ENCODE results near the gene FBXW5.

FBXW5 gene

DNA sequence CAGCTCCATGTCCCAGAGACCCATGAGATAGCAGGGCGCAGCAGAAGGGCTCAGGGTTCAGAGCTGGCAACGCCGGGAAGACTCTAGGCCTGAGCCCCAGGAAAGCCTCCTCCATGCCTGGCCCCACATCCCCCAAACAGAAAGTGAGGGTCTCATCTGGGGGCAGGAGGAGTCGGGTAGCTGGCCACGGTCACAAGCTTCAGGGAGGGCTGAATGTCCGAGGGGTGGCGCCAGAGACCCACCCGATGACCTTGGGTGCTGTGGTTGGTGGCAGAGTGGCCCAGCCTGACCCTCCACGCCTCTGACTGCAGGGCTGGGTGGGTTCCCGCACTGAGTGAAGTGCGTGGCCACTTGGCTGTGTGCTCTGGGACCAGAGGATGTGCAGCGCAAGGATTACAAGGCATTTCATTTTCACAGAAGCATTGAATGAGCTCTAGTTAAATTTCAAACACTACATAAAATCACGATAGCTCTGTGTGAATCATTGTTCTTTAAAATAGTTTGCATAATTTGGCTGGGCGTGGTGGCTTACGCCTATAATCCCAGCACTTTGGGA is 3.5 kb upstream of the FBXW5 start:
- no peak for DNase-seq

DNA sequence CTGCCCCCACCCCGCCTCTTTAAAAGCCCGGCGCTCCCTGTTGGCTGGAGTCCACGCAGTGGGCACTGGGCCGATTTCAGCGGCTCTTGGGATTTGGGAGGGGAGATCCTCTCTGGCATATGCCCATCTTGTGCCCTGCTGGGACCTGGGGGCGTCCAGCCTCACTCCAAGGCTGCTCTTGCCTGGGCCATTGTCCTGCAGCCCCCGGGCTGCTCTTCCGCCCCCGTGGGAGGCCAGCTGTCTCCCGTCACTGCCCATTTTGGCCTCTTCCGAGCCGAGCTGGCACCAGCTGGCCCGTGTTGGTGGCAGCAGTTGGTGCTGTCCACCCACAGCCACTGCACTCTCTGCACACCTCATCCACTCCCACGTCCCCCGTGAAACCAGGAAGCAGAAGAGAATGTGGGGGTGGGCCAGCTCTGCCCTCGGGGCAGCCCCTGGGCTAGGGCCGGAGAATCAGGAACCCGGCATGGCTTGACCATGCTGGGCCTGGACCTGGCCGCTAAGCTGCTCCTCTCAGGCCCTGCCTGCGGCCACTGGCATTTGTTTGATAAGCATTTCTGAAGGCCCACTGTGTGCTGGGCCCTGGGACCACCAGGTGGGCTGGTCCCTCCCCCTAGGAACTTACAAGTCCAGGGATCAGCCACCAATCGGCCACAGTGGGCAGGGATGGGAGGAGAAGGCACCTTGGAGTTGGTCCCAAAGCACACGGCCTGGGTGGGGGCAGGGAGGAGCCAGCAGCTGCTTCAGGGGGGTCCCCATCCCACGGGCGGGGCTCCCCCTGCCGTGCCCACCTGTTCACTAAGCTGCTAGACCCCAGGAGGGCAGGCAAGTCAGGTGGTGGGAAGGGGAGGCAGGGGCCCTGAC is 2.7 kb upstream of the FBXW5 start:
- peak; percentile 15 for DNase-seq

DNA sequence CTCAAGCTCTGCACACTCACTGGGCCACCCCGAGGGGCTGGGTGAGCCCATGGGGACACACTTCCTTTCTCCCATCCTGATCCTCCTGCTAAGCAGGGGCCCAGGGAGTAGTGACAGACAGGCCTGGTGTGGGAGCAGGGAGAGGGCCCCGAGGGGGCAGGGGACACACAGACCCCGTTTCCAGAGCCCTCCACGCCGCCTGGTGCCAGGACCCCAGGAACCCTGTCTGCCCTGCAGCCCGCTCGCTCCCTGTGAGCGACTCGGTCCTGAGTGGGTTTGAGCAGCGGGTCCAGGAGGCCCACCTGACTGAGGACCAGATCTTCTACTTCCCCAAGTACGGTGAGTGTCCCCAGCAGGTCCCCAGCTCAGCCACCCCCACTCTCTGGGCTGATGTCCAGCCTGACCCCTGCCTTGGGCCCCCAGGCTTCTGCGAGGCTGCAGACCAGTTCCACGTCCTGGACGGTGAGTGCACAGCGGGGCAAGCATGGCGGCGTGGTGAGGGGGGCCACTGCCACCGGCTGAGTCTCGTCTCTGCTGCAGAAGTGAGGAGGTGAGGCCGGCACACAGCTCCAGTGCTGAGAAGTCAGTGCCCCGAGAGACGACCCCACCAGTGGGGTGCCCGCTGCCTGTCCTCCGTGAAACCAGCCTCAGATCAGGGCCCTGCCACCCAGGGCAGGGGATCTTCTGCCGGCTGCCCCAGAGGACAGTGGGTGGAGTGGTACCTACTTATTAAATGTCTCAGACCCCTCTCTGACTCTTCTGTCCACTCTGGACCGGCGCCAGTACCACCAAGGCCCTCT is 1.9 kb upstream of the FBXW5 start:
- no peak for DNase-seq

DNA sequence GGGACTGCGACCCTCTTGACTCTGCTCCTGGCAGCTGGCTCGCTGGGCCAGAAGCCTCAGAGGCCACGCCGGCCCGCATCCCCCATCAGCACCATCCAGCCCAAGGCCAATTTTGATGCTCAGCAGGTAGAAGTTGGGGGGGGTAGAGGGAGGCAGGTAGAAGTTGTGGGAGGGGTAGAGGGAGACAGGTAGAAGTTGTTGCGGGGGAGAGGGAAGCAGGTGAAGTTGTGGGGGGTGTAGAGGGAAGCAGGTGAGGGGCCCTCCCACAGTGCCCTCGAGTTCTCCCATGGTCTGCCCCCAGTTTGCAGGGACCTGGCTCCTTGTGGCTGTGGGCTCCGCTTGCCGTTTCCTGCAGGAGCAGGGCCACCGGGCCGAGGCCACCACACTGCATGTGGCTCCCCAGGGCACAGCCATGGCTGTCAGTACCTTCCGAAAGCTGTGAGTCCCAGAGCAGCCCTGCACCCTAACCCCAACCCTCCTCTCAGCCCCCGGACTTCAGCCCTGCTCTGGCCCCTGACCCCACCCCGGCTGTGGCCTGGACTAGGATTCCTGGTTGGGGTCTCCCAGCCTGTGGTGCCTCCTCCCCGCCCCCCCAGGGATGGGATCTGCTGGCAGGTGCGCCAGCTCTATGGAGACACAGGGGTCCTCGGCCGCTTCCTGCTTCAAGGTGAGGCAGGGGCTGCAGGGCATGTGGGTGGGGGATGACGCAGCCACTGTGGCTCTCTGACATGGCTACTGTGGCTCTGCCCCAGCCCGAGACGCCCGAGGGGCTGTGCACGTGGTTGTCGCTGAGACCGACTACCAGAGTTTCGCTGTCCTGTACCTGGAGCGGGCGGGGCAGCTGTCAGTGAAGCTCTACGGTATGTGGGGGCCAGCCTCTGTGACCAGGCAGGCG is 1.0 kb upstream of the FBXW5 start:
- no peak for DNase-seq

DNA sequence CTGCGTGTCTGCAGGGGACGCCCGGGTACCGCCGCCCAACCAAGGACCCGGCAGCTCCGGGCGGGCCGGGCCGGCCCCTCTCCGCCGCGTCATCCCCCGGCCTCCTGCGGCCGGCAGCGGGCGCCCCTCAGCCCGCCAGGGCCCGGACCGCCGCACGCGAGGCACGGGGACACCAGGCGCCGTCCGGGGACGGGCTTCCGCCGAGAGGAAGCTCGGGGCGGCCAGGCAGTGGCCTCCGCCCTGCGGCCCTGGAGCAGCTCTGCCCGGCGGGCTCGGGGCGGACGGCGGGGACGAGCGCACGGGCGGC is 373 bp downstream of the FBXW5 start:
- no peak for DNase-seq

DNA sequence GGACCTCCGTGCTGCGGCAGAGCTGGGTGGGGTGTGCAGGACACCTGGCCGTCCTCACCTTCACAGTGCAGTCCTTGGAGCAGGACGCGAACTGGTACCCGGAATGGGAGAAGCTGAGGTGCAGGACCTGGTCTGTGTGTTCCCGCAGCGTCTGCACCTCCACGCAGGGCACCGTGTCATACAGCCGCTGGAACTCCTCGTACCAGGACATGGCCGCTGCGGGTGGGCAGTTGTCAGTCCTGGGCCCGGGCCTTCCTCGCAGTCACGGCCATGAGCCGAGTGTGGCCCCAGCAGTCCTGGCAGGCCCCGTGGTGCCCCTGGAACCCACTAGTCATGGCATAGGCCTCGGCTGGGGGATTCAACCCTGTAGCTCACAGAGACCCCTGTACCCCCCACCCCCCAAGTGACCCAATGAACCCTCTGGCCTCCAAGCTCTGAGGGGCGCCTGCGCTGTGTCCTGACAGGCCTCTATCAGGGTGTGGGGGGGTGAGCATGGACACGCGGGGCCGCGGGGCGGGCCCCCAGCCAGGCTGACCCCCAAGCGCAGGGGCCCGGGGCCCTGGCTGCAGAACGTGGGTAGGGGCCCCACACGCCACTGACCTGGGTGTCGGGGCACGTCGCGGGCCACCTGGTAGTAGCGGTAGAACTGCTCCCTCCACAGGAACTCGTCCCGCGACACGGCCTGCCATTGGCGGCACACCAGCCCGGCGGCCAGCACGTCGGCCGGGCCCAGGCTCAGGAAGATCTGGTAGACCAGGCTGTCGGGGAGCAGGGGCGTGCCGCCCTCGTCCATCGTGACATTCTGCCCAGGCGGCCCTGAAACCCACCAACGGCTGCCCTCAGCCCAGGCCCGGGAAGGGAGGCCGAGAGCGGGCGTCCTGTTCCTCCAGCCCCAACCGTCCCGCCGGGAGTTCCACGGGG is 987 bp downstream of the FBXW5 start:
- no peak for DNase-seq

DNA sequence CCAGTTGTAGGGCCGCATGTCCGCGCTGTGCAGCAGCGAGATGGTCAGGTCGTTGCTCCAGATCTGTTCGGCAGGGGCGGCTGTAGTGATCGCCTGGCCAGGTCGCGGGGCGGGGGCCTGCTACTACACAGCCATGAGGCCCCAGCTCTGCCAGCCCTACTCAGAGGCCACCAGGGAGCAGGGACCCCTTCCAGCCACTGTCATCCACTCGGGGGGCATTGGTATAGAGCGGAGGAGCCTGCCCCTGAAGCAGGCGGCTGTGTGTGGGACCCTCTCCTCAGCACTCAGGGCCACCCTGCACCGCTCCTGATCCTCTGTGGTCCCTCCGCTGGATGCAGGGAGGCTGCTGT is 1.7 kb downstream of the FBXW5 start:
- DNase-seq, result no peak

DNA sequence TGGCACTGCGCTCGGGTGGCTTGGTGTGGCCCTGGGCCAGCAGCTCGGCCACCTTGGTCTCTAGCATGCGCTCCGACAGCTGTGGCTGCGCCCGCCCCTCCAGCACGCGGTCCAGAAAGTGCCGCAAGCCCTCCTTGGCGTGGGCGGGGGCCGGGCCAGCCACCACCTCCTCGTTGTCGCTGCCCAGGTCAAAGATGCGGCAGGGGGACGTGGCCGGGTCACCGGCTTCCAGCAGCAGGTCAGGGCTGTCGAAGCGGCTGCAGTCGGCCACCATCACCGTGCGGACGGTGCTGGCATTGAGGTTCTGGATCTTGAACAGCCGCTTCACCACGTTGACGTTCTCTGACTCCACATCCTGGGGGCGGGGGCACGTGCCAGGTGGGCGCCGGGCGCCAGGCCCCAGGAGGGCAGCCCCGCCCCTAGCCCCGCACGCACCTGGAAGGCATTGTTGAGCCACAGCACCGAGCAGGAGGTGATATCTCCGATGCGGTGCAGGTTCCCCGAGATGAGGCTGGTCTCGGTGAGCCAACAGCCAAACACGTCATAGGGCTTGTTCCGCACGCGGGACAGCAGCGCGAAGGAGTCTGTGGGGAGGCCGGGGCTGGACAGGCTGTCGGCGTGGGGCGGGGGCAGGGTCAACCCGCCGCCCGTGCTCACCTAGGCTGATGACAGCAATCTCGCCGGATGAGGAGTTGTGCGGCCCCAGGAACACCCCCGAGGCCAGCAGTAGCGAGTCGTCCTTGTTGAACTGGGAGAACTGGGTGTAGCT is 2.2 kb downstream of the FBXW5 start:
- no peak for DNase-seq

DNA sequence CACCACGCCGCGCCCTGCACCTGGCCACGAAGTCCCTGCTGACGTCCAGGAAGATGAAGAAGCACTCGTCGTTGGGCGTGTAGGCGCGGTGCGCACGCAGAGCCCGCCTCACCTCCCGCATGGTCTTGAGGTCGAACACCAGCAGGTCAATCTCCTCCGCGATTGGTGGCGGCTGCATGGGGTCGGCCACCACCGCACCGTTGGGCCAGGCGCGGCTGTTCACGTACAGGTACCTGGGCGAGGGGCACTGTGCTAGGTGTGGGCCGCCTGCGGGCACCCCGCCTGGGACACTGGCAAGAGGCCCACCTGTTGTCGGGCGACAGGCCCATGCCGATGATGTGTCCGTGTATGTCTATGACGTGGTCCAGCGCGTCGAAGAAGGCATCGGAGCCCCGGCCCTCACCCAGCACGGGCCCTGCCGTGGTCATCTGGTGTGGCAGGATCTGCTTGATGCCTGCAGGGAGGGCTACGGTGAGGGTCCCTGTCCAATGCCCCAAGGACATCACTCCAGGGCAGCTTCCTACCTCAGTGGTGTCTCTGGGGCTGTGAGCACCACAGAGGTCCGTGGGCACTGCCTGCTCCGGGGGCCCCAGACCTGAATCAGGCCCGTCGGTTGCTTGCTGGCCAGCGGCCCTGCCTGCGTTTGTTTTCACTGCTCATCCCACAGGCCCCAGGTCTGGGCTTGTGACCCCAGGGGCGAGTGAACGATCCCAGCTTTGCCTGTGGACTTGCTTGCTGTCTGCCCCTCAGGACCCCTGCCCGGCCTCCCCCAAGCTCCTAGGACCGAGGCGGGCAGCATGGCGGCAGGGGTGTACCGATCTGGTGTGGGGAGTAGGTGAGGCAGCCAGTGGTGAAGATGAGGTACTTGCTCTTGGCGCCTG is 3.1 kb downstream of the FBXW5 start:
- no peak for DNase-seq

DNA sequence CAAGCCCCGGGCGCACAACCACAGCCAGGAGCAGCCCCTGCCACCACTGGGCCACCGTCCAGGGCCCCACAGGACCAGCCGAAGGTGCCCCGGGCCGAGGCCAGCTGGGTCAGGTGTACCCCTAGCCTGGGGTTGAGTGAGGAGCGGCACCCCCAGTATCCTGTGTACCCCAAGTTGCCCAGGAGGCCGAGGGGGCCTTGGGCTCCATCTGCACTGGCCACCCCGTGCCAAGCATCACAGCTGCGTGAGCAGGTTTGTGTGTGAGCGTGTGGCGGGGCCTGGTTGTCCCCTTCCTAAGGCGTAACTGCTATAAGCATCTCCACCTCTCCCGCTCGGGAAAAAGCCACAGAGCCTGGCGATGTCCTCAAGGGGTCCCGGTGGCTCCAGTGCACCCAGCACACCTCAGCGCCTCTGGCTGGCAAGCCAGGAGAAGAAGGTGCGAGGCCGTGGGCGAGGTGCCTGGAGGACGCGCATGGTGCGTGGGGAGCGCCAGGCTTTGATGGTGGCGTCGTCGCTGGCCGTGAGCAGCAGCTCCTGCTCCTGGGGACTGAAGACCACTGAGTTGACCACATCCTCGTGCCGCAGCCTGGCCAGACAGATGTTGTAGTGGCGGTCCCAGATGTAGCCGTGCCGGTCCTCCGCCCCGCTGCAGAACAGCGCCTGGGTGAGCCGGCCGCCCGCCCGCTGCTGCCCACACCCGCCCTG is 3.9 kb downstream of the FBXW5 start:
- no peak for DNase-seq

DNA sequence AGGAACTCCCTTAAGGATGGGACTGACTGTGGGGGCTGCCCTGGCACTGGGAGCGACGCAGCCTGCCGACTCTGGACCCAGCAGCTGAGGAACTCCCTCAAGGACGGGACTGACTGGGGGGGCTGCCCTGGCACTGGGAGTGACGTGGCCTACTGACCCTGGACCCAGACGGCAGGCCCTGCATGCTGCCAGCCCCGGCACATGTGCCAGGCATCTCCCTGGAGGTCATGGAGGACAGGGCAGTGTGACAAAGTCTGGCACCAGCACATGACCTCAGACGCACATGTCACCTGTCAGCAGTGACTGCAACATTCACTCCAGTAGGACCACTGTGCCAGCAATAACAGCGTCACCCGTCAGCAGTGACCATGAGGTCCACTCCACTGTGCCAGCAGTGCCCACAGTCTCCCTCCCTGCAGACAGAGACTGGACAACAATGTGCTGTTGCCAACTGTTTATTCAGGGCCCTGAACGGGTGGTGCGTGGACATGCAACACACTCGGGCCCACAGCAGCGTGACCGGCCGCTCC is 4.5 kb downstream of the FBXW5 start:
- no peak for DNase-seq

DNA sequence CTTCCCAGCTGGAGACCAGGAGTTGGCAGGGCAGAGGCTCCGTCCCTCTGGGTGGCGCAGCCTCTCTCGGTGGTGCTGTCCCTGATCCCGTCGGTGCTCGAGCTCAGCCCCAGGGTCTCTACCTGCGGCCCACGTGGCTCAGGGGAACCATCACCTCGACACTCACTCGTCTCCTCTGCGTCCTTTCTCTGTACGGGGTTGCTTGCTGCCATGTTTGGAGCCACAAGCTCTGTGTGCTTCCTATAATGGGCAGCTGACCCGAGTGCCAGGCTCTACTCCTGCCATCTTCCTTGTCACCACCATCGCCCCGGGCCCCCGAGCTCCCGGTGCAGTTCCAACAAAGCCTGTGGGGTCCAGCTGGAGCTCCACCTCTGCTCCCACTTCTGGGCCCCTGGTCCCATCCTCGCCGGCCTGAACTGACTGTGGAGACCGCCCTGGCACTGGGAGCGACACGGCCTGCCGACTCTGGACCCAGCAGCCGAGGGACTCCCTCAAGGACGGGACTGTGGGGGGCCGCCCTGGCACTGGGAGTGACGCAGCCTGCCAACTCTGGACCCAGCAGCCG is 5.0 kb downstream of the FBXW5 start:
- no peak for DNase-seq

DNA sequence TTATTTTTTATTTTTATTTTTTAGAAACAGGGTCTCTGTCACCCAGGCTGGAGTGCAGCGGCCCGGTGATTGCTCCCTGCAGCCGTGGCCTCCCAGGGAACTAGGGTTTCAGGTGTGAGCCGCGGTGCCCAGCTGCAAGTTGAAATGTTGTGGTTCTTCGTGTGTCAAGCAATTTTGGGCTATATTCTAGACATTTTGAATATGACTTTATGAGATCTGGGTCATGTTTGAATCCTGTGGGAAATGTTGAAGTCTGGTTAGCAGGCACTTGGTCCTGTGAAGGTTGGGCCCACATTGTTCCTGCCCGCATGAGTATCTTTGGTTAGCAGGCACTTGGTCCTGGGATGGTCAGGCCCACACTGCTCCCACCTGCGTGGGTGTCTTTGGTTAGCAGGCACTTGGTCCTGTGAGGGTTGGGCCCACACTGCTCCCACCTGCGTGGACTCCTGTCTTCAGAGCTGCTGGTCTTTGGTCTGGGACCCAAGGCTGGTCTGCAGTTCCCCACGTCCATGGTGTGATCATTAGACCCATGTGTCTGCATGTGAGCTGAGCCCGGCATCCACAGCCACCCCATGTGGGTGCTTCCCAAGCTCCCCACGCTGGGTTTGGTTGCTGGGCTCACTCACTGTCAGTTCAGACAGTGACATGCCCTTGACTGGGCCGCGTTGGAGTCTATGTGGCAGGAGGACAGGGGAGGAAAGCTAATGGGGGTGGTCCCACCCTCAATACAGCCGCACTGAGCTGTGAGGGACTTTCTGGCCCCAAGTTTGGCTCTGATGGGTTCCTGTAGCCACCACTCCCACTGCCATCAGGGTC is 7.1 kb downstream of the FBXW5 start:
- DNase-seq, result no peak

DNA sequence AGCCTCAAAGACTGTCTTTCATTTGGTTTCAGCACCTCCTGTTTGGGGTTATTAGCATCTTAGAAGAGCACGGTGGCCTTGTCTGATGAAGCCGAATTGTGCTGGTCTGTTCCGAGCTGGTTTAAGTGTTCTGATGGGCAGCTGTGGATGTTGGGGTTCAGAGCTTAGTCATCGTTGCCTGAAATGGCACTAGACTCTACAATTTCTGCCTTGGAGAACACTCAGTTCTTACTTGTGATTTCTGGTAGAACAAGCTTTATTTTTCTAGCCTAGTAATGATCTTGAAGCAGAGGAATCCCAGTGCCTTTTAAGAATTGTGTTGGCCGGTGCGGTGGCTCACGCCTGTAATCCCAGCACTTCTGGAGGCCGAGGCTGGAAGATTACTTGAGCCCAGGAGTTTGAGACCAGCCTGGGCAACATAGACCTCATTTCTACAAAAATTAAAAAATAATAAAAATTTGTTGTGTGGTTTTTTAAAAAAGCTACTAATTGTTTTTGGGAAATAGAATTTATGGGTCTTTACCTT is 7.8 kb downstream of the FBXW5 start:
- no peak for DNase-seq

DNA sequence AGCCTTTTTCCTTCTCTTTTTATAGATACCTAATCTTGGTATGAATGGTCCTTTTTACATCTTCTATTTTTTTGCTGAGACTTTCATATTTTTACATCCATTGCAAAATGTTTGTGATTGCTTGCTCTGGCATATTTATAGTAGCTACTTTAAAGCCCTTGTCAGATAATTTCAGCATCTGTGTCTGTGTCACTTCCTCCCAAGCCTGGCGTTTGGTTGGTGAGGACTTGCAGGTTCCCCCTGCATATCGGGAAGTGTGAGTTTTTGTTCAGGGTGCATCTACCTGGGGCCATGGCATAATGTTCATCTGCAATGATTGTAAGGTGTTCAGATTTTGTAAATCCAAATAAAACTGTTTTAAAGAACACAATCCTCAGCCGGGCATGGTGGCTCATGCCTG is 8.9 kb downstream of the FBXW5 start:
- DNase-seq, result no peak

DNA sequence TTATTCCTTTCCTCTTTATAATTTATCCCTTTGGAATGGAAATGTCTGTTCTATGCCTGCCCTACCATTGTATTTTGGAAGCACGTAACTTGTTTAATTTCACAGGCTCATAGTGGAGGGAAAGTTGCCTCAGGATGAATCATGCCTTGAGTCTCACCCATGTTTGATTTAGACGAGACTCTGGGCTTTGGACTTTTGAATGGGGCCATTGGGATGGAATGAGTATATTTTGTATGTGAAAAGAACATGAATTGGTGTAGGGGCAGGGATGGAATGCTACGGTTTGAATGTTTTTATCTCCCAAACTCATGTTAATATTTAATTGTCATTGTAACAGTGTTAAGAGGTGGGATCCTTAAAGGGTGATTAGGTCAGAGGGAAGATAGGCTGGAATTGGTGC is 10.3 kb downstream of the FBXW5 start:
- DNase-seq, result no peak

DNA sequence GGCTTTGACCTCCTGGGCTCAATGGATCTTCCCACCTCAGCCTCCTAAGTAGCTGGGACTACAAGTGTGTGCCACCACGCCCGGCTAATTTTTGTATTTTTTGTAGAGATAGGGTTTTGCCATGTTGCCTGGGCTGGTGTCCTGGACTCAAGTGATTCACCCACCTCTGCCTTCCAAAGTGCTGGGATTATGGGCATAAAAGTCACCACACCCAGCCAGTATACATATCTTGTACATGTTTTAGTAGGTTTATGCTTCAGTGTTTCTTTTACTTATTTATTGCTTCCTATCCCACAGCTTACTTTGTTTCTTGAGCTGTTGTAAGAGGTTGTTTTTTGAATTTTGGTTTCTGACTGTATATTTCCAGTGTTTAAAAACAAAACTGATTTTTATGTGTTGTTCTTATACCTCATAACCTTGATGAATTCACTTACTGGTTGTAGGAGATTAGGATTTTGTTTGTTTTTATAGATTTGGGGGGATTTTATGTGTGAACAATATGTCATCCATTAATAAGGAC is 12.9 kb downstream of the FBXW5 start:
- DNase-seq, result no peak

DNA sequence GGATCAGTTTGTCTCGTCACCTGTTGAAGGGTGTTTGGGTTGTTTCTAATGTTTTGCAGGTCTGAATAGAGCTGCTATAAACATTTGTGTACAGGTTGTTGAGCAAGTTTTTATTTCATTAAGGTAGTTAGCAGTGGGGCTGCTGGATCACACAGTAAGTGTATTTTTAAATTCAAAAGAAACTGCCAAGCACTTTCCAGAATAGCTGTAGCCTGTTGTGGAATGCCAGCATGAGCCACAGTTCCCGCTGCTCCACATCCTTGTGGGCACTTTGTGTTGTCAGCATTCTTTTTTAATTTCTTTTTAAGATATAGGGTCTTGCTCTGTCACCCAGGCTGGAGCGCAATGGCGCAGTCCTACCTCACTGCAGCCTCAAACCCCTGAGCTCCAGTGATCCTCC is 14.5 kb downstream of the FBXW5 start:
- no peak for DNase-seq
